Measurements from ENCODE around the gene HNRNPCL1.
"Not testable (repeated sequence)": the region's sequence is repeated elsewhere in the genome, so short reads cannot be mapped to it uniquely, and the experiment has no call there.

The HNRNPCL1 gene

DNA sequence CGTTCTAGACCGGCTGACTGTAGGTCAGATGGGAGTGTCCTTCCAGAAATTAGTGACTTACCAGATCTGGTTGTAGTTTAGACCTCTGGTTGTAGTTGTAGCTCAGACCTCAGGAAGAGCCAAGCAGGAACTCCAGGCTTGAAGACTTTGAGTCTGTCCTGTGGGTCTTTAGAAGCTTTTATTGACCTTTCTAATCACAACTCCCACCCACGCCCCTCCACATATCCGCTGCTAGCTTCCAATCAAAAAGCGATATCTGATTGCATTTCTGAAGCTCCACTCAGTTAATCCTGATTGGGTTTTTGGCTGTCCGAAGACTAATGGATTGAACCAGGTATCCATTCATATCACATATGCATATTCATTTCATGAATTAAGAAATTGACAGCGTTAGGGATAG lies at the start of gene HNRNPCL1:
HNRNPCL1 (minus strand) TSS at position 101 of the 400 bp plus-strand sequence. CDS start 431 bp downstream, outside the sequence.
- DNase-seq (ENCODE audit: low read depth) = not testable (repeated sequence)

GRCh38 chr1:12898170-12898569 lies 49.6 kb upstream of the HNRNPCL1 start, which contains the start of gene PRAMEF10:
PRAMEF10 (minus strand) TSS chr1:12898270; CDS start chr1:12895847, 2,423 bp downstream.
- not testable (repeated sequence) for DNase-seq (ENCODE audit: low read depth)

GRCh38 chr1:12886101-12886500 lies 37.6 kb upstream of the HNRNPCL1 start, which contains the start of gene PRAMEF4:
PRAMEF4 (minus strand) TSS chr1:12886201; CDS start chr1:12883394, 2,807 bp downstream.
- DNase-seq (ENCODE audit: low read depth) = not testable (repeated sequence)

GRCh38 chr1:12878453-12878852 lies 29.9 kb upstream of the HNRNPCL1 start:
- DNase-seq (ENCODE audit: low read depth) = not testable (repeated sequence)

- DNase-seq (ENCODE audit: low read depth) = not testable (repeated sequence)
Observed at GRCh38 chr1:12863131-12863880, 14.8 kb upstream of the HNRNPCL1 start.

GRCh38 chr1:12856786-12857185 lies 8.3 kb upstream of the HNRNPCL1 start, which contains the start of gene PRAMEF2:
PRAMEF2 (plus strand) TSS chr1:12857086; CDS start chr1:12859010, 1,924 bp downstream.
- not testable (repeated sequence) for DNase-seq (ENCODE audit: low read depth)

GRCh38 chr1:12851779-12852178 lies 3.3 kb upstream of the HNRNPCL1 start:
- no peak for DNase-seq (ENCODE audit: low read depth)

DNA sequence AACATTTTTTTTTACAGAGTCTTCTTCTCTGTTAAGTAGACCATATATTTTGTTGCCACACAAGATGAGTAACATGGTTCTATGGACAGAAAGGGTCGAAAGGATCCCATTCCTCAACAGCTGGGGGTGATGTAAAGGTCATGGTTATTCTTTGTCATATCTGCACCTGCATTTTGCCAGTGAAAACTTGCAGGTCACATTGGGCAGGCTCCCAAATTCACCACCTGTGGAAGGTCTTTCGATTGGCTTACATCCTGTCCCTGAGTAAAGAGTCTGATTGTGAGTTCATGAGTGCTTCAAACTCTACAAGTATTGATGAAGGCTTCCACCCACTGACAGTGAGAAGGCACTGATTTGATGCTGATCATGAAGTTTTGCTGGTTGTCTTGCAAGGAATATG lies 15.3 kb downstream of the HNRNPCL1 start:
- DNase-seq (ENCODE audit: low read depth) = not testable (repeated sequence)

GRCh38 chr1:12831310-12831709 lies 17.2 kb downstream of the HNRNPCL1 start, which contains the start of gene PRAMEF11:
PRAMEF11 (minus strand) TSS chr1:12831410; CDS start chr1:12828789, 2,621 bp downstream.
- not testable (repeated sequence) for DNase-seq (ENCODE audit: low read depth)

- not testable (repeated sequence) for DNase-seq (ENCODE audit: low read depth)
Observed at GRCh38 chr1:12819061-12819460, 29.5 kb downstream of the HNRNPCL1 start.

- no peak for DNase-seq (ENCODE audit: low read depth)
Observed at GRCh38 chr1:12811409-12811784, 37.1 kb downstream of the HNRNPCL1 start.

GRCh38 chr1:12810691-12811408 lies 37.7 kb downstream of the HNRNPCL1 start:
- no peak for DNase-seq (ENCODE audit: low read depth)

DNA sequence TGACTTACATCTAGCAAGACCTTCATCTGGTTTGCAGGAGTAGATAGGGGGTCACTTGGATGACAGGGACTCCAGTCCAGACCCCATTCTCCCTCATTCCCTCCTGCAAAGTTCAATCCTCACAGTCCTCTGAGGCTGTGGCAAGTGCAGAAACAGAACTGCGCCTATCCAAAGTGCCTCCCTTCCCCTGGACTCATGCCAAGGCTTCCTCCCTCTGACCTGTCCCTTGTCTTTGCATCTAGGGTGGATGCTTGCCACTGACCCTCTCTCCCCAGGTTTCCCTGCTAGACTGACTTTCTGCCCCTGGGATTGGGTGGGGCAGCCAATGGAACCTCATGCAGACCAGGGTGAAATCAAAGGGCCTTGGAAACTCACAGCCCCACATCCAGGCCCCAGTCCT lies 38.6 kb downstream of the HNRNPCL1 start:
- DNase-seq (ENCODE audit: low read depth) = no peak

DNA sequence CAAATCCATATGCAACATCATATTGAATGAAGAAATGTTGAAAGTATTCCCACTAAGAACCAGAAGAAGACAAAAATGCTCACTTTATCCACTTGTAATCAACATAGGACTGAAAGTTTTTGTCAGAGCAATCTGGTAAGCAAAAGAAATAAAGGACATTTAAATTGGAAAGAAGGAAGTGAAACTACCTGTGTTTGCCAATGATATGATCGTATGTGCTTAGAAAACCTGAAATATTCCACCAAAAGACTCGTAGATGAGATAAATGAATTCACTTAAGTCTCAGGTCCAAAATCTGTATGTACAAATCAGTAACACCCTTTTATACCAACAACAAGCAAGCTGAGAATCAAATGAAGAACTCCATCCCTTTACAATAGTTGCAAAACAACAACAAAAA lies 48.8 kb downstream of the HNRNPCL1 start:
- no peak for DNase-seq (ENCODE audit: low read depth)

DNA sequence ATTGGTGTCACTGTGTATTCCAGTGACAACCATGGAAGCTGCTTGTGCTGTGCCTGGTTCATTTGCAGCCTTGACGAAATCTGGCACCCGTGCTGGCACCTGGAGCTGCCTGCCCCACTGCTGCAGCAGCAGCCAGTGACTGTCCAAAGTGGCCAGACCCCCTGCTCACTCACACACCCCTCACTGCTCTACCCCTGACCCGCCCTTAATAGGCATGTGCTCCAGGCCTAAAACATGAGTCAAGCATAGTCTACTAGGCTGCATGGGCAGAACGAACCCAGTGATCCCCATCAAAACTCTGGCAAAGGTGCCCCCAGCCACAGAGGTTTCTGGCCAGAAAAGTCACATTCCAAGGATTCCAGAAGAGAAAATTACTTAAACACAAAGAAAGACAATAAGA lies 49.6 kb downstream of the HNRNPCL1 start:
- DNase-seq (ENCODE audit: low read depth) = no peak

All from stimulated activated CD4-positive, alpha-beta T cell treated with anti-CD3 and anti-CD28 coated beads, Interleukin-2, amount 100 ng/mL, for 4 hours (primary cell).